GM12891 (cell line): ENCODE results near the gene TECTA.

ENCODE experiments used
- PAX5 ChIP-seq: IDR thresholded peaks from 2 replicates; pipeline ENCODE4 v1.6.1; 2011; ENCODE audit warnings: low read length, moderate library complexity, mild to moderate bottlenecking; ENCODE audit not compliant: insufficient read depth, severe bottlenecking
- POLR2A ChIP-seq: IDR thresholded peaks from 2 replicates; pipeline ENCODE4 v1.6.1; 2011; ENCODE audit warnings: low read depth, low read length, control low read depth
- POLR2AphosphoS5 ChIP-seq: IDR thresholded peaks from 2 replicates; pipeline ENCODE4 v1.6.1; 2011; ENCODE audit warnings: low read depth, low read length, control low read depth
- POU2F2 ChIP-seq: IDR thresholded peaks from 2 replicates; pipeline ENCODE4 v1.6.1; 2011; ENCODE audit warnings: low read depth, mild to moderate bottlenecking, control low read depth, low read length, moderate library complexity
- TAF1 ChIP-seq: IDR thresholded peaks from 2 replicates; pipeline ENCODE4 v1.6.1; 2011; ENCODE audit warnings: low read depth, low read length, control low read depth

- TF ChIP-seq POLR2AphosphoS5 (peak; percentile 78), POLR2A (peak; percentile 80; the same call in 1 of the 2 replicates), TAF1 (no peak), PAX5 (no peak), POU2F2 (no peak)
Observed at GRCh38 chr11:121226415-121227263, 125.6 kb downstream of the TECTA start.
